ENCODE data around the gene CAPN5. TPM values are rescaled to one million over a fixed set of nuclear protein-coding genes. Genes with fewer than 3 reads are reported as not detected.
A peak's percentile ranks its signal among the peaks of the same experiment; 100 is the strongest.

CAPN5 gene
- total and polyA plus RNA-seq, 7 donors = 0.59 to 1.8 (median 0.88) TPM

GRCh38 chr11:77159937-77160495 lies 93.2 kb downstream of the CAPN5 start:
- Histone ChIP-seq H3K4me3 (no peak overlapping the region), H3K9me3 (no peaks in the 10 kb centered on the region), H3K36me3 (ENCODE audit: insufficient read depth in 1 of 2, low read depth in 1 of 2) (no peaks in the 10 kb centered on the region), H3K27ac (no peak overlapping the region), H3K4me1 (no peaks in the 10 kb centered on the region), H3K27me3 (ENCODE audit: insufficient read depth in 3 of 3, low read length in 2 of 3) (no peaks in the 10 kb centered on the region)
- no peak for TF ChIP-seq CTCF (IDR thresholded peaks at IDR 0.05)
- DNase-seq = peak in 1 of 2 donors; percentile 28
- no peak for ATAC-seq
- 93 to 97% (median 93%) methylated on average over 18 to 20 of the region's 20 CpGs for WGBS, 3 donors
- intact Hi-C loops (cut with DNase I) = no loop called here

GRCh38 chr11:77163271-77163670 lies 96.5 kb downstream of the CAPN5 start:
- Histone ChIP-seq H3K36me3 (ENCODE audit: insufficient read depth in 1 of 2, low read depth in 1 of 2) (no peaks in the 10 kb centered on the region), H3K4me1 (no peaks in the 10 kb centered on the region), H3K9me3 (no peaks in the 10 kb centered on the region), H3K4me3 (no peak overlapping the region), H3K27me3 (ENCODE audit: insufficient read depth in 3 of 3, low read length in 2 of 3) (no peaks in the 10 kb centered on the region), H3K27ac (no peak overlapping the region)
- ATAC-seq (no peak), DNase-seq (no peak)
- no peak for TF ChIP-seq CTCF (IDR thresholded peaks at IDR 0.05)
- WGBS, 3 donors = 78 to 91% (median 89%) methylated on average over 6 of the region's 6 CpGs
- intact Hi-C loops (cut with DNase I) = no loop called here

GRCh38 chr11:77165066-77165465 lies 98.3 kb downstream of the CAPN5 start:
- Histone ChIP-seq H3K36me3 (ENCODE audit: insufficient read depth in 1 of 2, low read depth in 1 of 2) (no peaks in the 10 kb centered on the region), H3K27ac (no peak overlapping the region), H3K4me1 (no peaks in the 10 kb centered on the region), H3K4me3 (no peak overlapping the region), H3K9me3 (no peaks in the 10 kb centered on the region), H3K27me3 (ENCODE audit: insufficient read depth in 3 of 3, low read length in 2 of 3) (no peaks in the 10 kb centered on the region)
- WGBS, 3 donors = 77 to 97% (median 89%) methylated on average over 5 of the region's 5 CpGs
- peak in 1 of 2 donors; percentile 17 for DNase-seq
- no peak for ATAC-seq
- no peak for TF ChIP-seq CTCF (IDR thresholded peaks at IDR 0.05)
- intact Hi-C loops (cut with DNase I) = no loop called here

GRCh38 chr11:77166021-77166420 lies 99.2 kb downstream of the CAPN5 start:
- TF ChIP-seq CTCF (IDR thresholded peaks at IDR 0.05) = no peak
- ATAC-seq (no peak), DNase-seq (peak in 1 of 2 donors; percentile 35)
- H3K36me3 ChIP-seq (ENCODE audit: insufficient read depth in 1 of 2, low read depth in 1 of 2) = no peaks in the 10 kb centered on the region
- no peaks in the 10 kb centered on the region for H3K4me1 ChIP-seq
- H3K27me3 ChIP-seq (ENCODE audit: insufficient read depth in 3 of 3, low read length in 2 of 3) = no peaks in the 10 kb centered on the region
- no peaks in the 10 kb centered on the region for H3K9me3 ChIP-seq
- no peak overlapping the region for H3K27ac ChIP-seq
- WGBS, 3 donors = 90 to 96% (median 94%) methylated on average over 8 of the region's 8 CpGs
- no peak overlapping the region for H3K4me3 ChIP-seq
- intact Hi-C loops (cut with DNase I) = no loop called here

- H3K4me3 ChIP-seq = no peak overlapping the region
- no peak overlapping the region for H3K27ac ChIP-seq
- peak in 1 of 2 donors; percentile 34 for DNase-seq
- no peaks in the 10 kb centered on the region for H3K27me3 ChIP-seq (ENCODE audit: insufficient read depth in 3 of 3, low read length in 2 of 3)
- no peak for TF ChIP-seq CTCF (IDR thresholded peaks at IDR 0.05)
- ATAC-seq = no peak
- no peaks in the 10 kb centered on the region for H3K9me3 ChIP-seq
- intact Hi-C loops (cut with DNase I) = no loop called here
- no peaks in the 10 kb centered on the region for H3K4me1 ChIP-seq
- WGBS, 3 donors = 95 to 96% (median 95%) methylated on average over 9 of the region's 9 CpGs
- no peaks in the 10 kb centered on the region for H3K36me3 ChIP-seq (ENCODE audit: insufficient read depth in 1 of 2, low read depth in 1 of 2)
These were observed 100.4 kb downstream of the CAPN5 start for GRCh38 chr11:77167111-77167626.
